Ovary (tissue), 9 donors: ENCODE data around the gene MDM1. TPM values are rescaled to one million over a fixed set of nuclear protein-coding genes. Genes with fewer than 3 reads are reported as not detected.

Experiments
- DNase-seq, 5 donors: peaks; one replicate each; pipeline ENCODE4 v3.0.0-alpha.2; 2019 to 2020
- H3K27ac ChIP-seq, 2 donors: fragments of 200-600 bp; one replicate each; pipeline versions ENCODE4 v1.5.1 to v1.8.0; 2019 to 2022
- H3K27me3 ChIP-seq: fragments of 200-600 bp; one replicate; pipeline ENCODE4 v1.8.0; 2022
- H3K36me3 ChIP-seq: fragments of 200-600 bp; sonication (generic); one replicate; pipeline ENCODE4 v1.5.1; 2019
- H3K4me1 ChIP-seq: one replicate; pipeline ENCODE4 v1.8.1; 2013; ENCODE audit warnings: mild to moderate bottlenecking, moderate library complexity; ENCODE audit not compliant: insufficient read depth
- H3K4me3 ChIP-seq: fragments of 200-600 bp; sonication (generic); one replicate; pipeline ENCODE4 v1.5.1; 2017
- H3K9me3 ChIP-seq, 2 donors: fragments of 200-600 bp in 1 of 2; sonication (generic) in 1 of 2; one replicate each; pipeline versions ENCODE4 v1.5.1 to v1.8.1; 2013 to 2019; ENCODE audit warnings: mild to moderate bottlenecking in 1 of 2, moderate library complexity in 1 of 2
- EP300 ChIP-seq: sonication (generic); formaldehyde crosslinking; IDR thresholded peaks from one replicate; pipeline ENCODE4 v1.6.1; 2017; ENCODE audit warnings: antibody characterized with exemption
- POLR2A ChIP-seq: fragments of 450-650 bp; IDR thresholded peaks from one replicate; pipeline ENCODE4 v1.6.1; 2017; ENCODE audit warnings: antibody characterized with exemption, mild to moderate bottlenecking, moderate library complexity
- WGBS, 3 donors: extraction: QIAGEN DNeasy Blood & Tissue Kit in 1 of 3; methylation state at CpG; one replicate each; pipeline versions ENCODE4 v1.1.5 to v1.1.7; 2013 to 2017; 5-methylcytosine and 5-hydroxymethylcytosine counted together
- intact Hi-C, 4 donors: fragments of 100-400 bp; cut with DNase I; formaldehyde crosslinking; loops; one replicate each; pipeline versions ENCODE4 v1.11.0 to v1.15.1; 2022 to 2023
- polyA plus RNA-seq, 2 donors: library from polyadenylated mRNA; stranded (reverse); fragments of 200-250 nt in 1 of 2; fragments of 350-450 nt in 1 of 2; fragmentation: Illumina TruSeq in 1 of 2; extraction: RNeasy Lipid Tissue Mini Kit (QIAGEN cat#74804) in 1 of 2; gene quantifications; one replicate each; pipeline ENCODE4 v1.2.3, GENCODE V29; 2013 to 2014
- total RNA-seq, 7 donors: library from RNA; depleted of rRNA in 2 of 7; stranded (reverse); fragments of >200 nt in 2 of 7; fragmentation: NEBNext Ultra II Directional in 3 of 7; extraction: Animal tissue kit (Norgen Biotek cat#: 25700) in 3 of 7; gene quantifications; one replicate each; pipeline versions ENCODE4 v1.1.0 to v1.2.4, GENCODE V29; 2016 to 2023
- TF ChIP-seq, protein P1 (sequence below), 3 donors: fragments of 450-650 bp in 2 of 3; fragments of 200-600 bp in 1 of 3; IDR thresholded peaks; one replicate each; pipeline versions ENCODE4 v1.5.1 to v1.8.0; 2016 to 2022; ENCODE audit warnings: antibody characterized with exemption in 3 of 3, mild to moderate bottlenecking in 1 of 3
- donor health status: DM: no; HTN: no; CAD: no; lungs with moderate emphysema.
- donor health status: DM: no; HTN: no; CAD: no.
- donor health status: Bipolar disorder and iron deficiency.
- donor health status: DM: yes; HTN: yes; CAD: no.
- donor health status: DM: no; HTN: no; CAD: no.
- donor health status: DM: yes; HTN: yes; CAD: no.

Gene MDM1
- total and polyA plus RNA-seq, 9 donors, result 9.1 to 20.4 (median 13.4) TPM

DNA sequence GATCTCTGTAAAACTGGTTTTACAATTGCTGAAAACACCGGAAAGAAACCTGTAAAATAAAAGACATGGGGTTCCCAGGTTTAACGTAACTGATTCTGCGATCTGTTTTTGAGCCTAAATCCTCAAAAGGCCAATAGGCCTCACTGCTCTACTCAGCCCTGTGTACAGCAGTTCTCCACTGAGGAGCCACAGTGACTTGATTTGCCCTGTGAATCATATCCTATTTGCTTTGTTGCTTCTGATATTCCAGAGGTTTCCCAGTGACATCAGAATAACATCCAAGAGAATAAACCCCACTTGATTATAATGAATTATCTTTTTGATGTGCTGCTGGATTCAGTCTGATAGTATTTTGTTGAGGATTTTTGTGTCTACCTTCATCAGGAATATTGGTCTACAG, 27.5 kb downstream of the MDM1 start:
- H3K27me3 ChIP-seq, result no peaks in the 10 kb centered on the region
- intact Hi-C loops, result no loop called here
- H3K36me3 ChIP-seq, result no peaks in the 10 kb centered on the region
- H3K4me1 ChIP-seq, result no peaks in the 10 kb centered on the region
- H3K27ac ChIP-seq, result no peak overlapping the region
- WGBS, 3 donors, result 94 to 98% (median 96%) methylated on average over 3 of the region's 3 CpGs
- TF ChIP-seq, protein P1, sequence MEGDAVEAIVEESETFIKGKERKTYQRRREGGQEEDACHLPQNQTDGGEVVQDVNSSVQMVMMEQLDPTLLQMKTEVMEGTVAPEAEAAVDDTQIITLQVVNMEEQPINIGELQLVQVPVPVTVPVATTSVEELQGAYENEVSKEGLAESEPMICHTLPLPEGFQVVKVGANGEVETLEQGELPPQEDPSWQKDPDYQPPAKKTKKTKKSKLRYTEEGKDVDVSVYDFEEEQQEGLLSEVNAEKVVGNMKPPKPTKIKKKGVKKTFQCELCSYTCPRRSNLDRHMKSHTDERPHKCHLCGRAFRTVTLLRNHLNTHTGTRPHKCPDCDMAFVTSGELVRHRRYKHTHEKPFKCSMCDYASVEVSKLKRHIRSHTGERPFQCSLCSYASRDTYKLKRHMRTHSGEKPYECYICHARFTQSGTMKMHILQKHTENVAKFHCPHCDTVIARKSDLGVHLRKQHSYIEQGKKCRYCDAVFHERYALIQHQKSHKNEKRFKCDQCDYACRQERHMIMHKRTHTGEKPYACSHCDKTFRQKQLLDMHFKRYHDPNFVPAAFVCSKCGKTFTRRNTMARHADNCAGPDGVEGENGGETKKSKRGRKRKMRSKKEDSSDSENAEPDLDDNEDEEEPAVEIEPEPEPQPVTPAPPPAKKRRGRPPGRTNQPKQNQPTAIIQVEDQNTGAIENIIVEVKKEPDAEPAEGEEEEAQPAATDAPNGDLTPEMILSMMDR (IDR thresholded peaks at IDR 0.05), result no peak
- TF ChIP-seq EP300 (no peak), POLR2A (no peak)
- no peak for DNase-seq
- no peaks in the 10 kb centered on the region for H3K9me3 ChIP-seq
- H3K4me3 ChIP-seq, result no peak overlapping the region

DNA sequence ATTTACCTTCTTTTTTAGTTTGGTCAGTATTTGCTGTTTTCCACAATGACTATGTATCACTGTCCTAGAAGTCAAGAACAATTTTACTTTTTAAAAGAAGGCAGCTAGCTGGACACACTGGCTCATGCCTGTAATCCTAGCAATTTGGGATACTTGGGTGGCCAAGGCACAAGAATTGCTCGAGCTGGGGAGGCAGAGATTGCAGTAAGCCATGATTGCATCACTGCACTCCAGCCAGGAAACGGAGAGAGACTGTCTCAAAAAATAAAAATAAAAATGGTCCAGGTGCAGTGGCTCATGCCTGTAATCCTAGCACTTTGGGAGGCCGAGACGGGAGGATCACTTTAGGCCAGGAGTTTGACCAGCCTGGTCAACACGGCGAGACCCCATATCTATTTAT, 28.3 kb downstream of the MDM1 start:
- Histone ChIP-seq H3K36me3 (no peaks in the 10 kb centered on the region), H3K4me3 (no peak overlapping the region), H3K4me1 (no peaks in the 10 kb centered on the region), H3K27ac (no peak overlapping the region), H3K27me3 (no peaks in the 10 kb centered on the region), H3K9me3 (no peaks in the 10 kb centered on the region)
- whole genome bisulfite sequencing, 3 donors, result 29 to 40% (median 31%) methylated on average over 6 of the region's 6 CpGs
- intact Hi-C loops, result no loop called here
- DNase-seq, result peak in 4 of 5 donors; percentile 35 to 61 (median 38)
- no peak for TF ChIP-seq EP300
- no peak for TF ChIP-seq POLR2A
- TF ChIP-seq, protein P1 (IDR thresholded peaks at IDR 0.05), result no peak

DNA sequence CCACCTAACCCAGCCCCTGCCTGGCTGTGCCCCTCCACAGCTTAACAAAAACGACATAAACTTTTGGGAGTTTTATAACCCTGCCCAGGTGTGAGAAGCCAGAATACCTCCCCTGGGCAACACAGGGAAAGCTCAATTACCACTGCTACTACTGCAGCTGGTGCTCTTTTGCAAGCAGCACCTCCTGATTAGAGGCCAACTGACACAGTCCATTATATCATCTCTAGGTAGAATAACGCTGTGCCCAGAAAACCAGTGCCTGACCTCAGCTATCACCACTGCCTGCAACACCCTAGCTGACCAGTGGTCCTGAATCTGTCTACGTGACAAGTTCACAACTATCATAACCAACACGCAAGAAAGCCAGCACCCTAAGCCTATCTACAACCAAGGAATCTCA, 34.2 kb downstream of the MDM1 start:
- Histone ChIP-seq H3K4me1 (no peaks in the 10 kb centered on the region), H3K36me3 (no peaks in the 10 kb centered on the region), H3K27me3 (no peaks in the 10 kb centered on the region), H3K27ac (no peak overlapping the region), H3K9me3 (no peaks in the 10 kb centered on the region), H3K4me3 (no peak overlapping the region)
- intact Hi-C loops, result no loop called here
- TF ChIP-seq, protein P1 (IDR thresholded peaks at IDR 0.05), result no peak
- TF ChIP-seq EP300, result no peak
- TF ChIP-seq POLR2A, result no peak
- 81 to 84% (median 83%) methylated on average over 4 of the region's 4 CpGs for WGBS, 3 donors
- no peak for DNase-seq

DNA sequence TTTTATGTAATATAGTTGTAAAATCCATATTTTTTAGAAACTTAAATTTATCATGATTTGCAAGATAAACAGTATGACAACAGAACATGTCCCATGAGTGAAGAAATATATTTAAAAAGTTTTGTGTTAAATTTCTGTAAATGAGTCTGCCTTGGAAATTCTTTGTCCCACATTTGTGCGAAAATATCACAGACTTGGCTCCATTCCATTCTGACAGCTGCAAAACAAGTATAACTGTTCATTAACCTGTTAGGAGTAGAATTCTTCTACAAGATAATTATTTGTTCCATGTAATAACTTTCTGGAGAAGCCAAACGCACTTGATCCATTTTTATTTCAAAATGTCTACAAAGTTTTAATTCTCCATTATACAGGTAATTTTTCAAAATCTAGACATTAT, 37.9 kb downstream of the MDM1 start:
- H3K36me3 ChIP-seq, result no peaks in the 10 kb centered on the region
- DNase-seq, result no peak

More for the DNA sequence above, 37.9 kb downstream of the MDM1 start:
- Histone ChIP-seq H3K27me3 (no peaks in the 10 kb centered on the region), H3K4me1 (no peaks in the 10 kb centered on the region), H3K9me3 (no peaks in the 10 kb centered on the region), H3K4me3 (no peak overlapping the region), H3K27ac (no peak overlapping the region)
- TF ChIP-seq POLR2A (no peak), EP300 (no peak)
- TF ChIP-seq, protein P1 (IDR thresholded peaks at IDR 0.05), result no peak
- 11 to 14% (median 13%) methylated on average over 2 of the region's 2 CpGs for WGBS, 3 donors
- intact Hi-C loops, result no loop called here
